Natural killer cell (primary cell): ENCODE measurements around the gene MCAT. TPM values are rescaled to one million over a fixed set of nuclear protein-coding genes. Genes with fewer than 3 reads are reported as not detected.
A peak's percentile ranks its signal among the peaks of the same experiment; 100 is the strongest.

ENCODE experiments used
- ATAC-seq, 3 donors: fragments of 150-1000 bp in 2 of 3; fragments of 200-7000 bp in 1 of 3; cut with Tn5 transposase; 1 replicate in 1 of 3; 2 replicates in 2 of 3; pipeline ENCODE4 v1.10.0; 2021; ENCODE audit warnings: mild to moderate bottlenecking in 2 of 3, moderate library complexity in 2 of 3
- DNase-seq, 2 donors: peaks; one replicate each; pipeline versions ENCODE4 v3.0.0 to v3.0.0-alpha.2; 2013 to 2021; ENCODE audit warnings: mixed read lengths in 1 of 2
- H3K27ac ChIP-seq: one replicate; pipeline ENCODE4 v1.5.1; 2013; ENCODE audit warnings: mild to moderate bottlenecking, low read length
- H3K27me3 ChIP-seq: one replicate; pipeline ENCODE4 v1.6.1; 2013; ENCODE audit warnings: low read length; ENCODE audit not compliant: control insufficient read depth, insufficient read depth
- H3K36me3 ChIP-seq: one replicate; pipeline ENCODE4 v1.6.1; 2013; ENCODE audit warnings: low read length; ENCODE audit not compliant: control insufficient read depth, insufficient read depth
- H3K4me1 ChIP-seq: one replicate; pipeline ENCODE4 v1.6.1; 2013; ENCODE audit warnings: low read length; ENCODE audit not compliant: control insufficient read depth, insufficient read depth
- H3K4me3 ChIP-seq: one replicate; pipeline ENCODE4 v1.5.1; 2013; ENCODE audit warnings: low read length
- H3K9me3 ChIP-seq: one replicate; pipeline ENCODE4 v1.6.1; 2013; ENCODE audit warnings: low read length; ENCODE audit not compliant: control insufficient read depth, insufficient read depth
- H3K27ac Mint-ChIP-seq, 2 donors: one replicate each; pipeline ENCODE4 v1.8.0; 2022; ENCODE audit warnings: mild to moderate bottlenecking in 2 of 2, mixed read lengths in 2 of 2, moderate library complexity in 1 of 2
- H3K27me3 Mint-ChIP-seq, 2 donors: one replicate each; pipeline ENCODE4 v1.8.0; 2022; ENCODE audit warnings: low read depth in 2 of 2, mixed read lengths in 2 of 2
- H3K36me3 Mint-ChIP-seq: one replicate; pipeline ENCODE4 v1.8.0; 2022; ENCODE audit warnings: mixed read lengths
- H3K4me1 Mint-ChIP-seq, 2 donors: one replicate each; pipeline ENCODE4 v1.8.0; 2022; ENCODE audit warnings: mixed read lengths in 2 of 2
- H3K4me3 Mint-ChIP-seq: one replicate; pipeline ENCODE4 v1.8.0; 2022; ENCODE audit warnings: mild to moderate bottlenecking, moderate library complexity, mixed read lengths
- H3K9me3 Mint-ChIP-seq, 2 donors: one replicate each; pipeline ENCODE4 v1.8.0; 2022; ENCODE audit warnings: mixed read lengths in 2 of 2
- CTCF ChIP-seq: fragments of 200-600 bp; IDR thresholded peaks from one replicate; pipeline ENCODE4 v1.8.0; 2022; ENCODE audit warnings: antibody characterized with exemption
- WGBS: methylation state at CpG from one replicate; pipeline ENCODE4 v1.1.7; 2013; ENCODE audit warnings: missing lambda C conversion rate; ENCODE audit not compliant: insufficient coverage; 5-methylcytosine and 5-hydroxymethylcytosine counted together
- intact Hi-C: fragments of 100-400 bp; cut with micrococcal nuclease; formaldehyde crosslinking; loops from one replicate; pipeline ENCODE4 v1.14.2; 2022
- total RNA-seq, 4 donors: library from RNA; stranded (reverse); fragments of 120-200 nt in 1 of 4; gene quantifications; one replicate each; pipeline versions ENCODE4 v1.2.3 to v1.2.4, GENCODE V29; 2013 to 2022

MCAT gene
- total RNA-seq, 3 donors from 2014 or later (not counting 1 experiment from before 2014, with no cell fraction given), result 6.5 to 12.4 (median 9.3) TPM

- H3K27me3 Mint-ChIP-seq, result no peaks in the 10 kb centered on the region
- Histone ChIP-seq H3K27ac (no peak overlapping the region), H3K27me3 (no peaks in the 10 kb centered on the region), H3K36me3 (peaks cover 9% of the 10 kb centered on the region), H3K9me3 (no peaks in the 10 kb centered on the region), H3K4me3 (no peak overlapping the region), H3K4me1 (peaks cover 13% of the 10 kb centered on the region)
- H3K4me1 Mint-ChIP-seq, result peaks cover 9 to 11% of the 10 kb centered on the region in 2 donors
- ATAC-seq (no peak), DNase-seq (no peak)
- no peak overlapping the region for H3K27ac Mint-ChIP-seq
- no peak for TF ChIP-seq CTCF
- H3K4me3 Mint-ChIP-seq, result peak overlapping the region; percentile 14
- WGBS, result 90% methylated on average over 13 of the region's 13 CpGs
- intact Hi-C loops, result no loop called here
- no peaks in the 10 kb centered on the region for H3K9me3 Mint-ChIP-seq
- no peaks in the 10 kb centered on the region for H3K36me3 Mint-ChIP-seq
Observed at GRCh38 chr22:43181321-43182076, 38.3 kb upstream of the MCAT start.

DNA sequence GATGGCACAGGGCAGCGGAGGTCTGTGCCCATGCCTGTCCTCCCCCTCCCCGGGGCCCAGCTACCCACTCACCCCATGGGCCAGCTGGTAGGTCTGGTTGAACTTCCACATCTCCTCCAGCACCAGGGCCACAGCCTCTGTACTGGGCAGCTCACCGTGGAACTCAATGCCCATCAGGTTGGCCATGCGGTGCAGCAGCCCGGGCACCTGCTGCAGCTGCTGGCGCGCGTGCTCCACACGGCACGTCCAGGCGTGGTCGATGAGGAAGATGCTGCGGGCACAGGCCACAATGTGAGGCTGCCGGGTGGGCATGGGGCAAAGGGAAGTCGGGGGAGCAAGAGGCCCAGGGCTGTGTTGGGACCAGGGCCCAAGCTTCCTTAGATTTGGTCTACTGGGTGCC is 37.5 kb upstream of the MCAT start:
- no peak for TF ChIP-seq CTCF
- DNase-seq, result no peak
- Histone ChIP-seq H3K27me3 (no peaks in the 10 kb centered on the region), H3K4me1 (peaks cover 5% of the 10 kb centered on the region), H3K9me3 (no peaks in the 10 kb centered on the region), H3K4me3 (no peak overlapping the region), H3K27ac (no peak overlapping the region), H3K36me3 (peaks cover 9% of the 10 kb centered on the region)
- intact Hi-C loops, result no loop called here
- H3K4me3 Mint-ChIP-seq, result no peak overlapping the region
- no peaks in the 10 kb centered on the region for H3K27me3 Mint-ChIP-seq
- H3K27ac Mint-ChIP-seq, result no peak overlapping the region
- no peaks in the 10 kb centered on the region for H3K36me3 Mint-ChIP-seq
- peaks cover 11 to 13% of the 10 kb centered on the region in 2 donors for H3K4me1 Mint-ChIP-seq
- 94% methylated on average over 15 of the region's 15 CpGs for WGBS
- no peaks in the 10 kb centered on the region for H3K9me3 Mint-ChIP-seq
- ATAC-seq, result no peak

DNA sequence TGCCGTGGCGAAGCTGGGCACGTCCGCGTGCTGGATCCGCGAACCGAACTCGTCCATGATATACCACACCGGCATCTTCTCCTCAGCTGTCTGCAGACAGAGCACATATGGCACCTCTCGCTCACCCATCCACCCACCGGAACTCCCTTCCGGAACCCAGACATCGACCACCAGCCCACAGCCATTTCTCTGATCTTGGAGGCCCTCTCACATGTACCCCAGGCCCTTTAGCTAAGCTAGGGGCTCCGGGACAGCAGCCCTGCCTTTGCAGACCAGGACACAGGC is 36.7 kb upstream of the MCAT start:
- H3K9me3 Mint-ChIP-seq, result no peaks in the 10 kb centered on the region

More for the DNA sequence above, 36.7 kb upstream of the MCAT start:
- no peaks in the 10 kb centered on the region for H3K36me3 Mint-ChIP-seq
- no peaks in the 10 kb centered on the region for H3K27me3 ChIP-seq
- WGBS, result 98% methylated on average over 15 of the region's 15 CpGs
- peaks cover 9% of the 10 kb centered on the region for H3K36me3 ChIP-seq
- DNase-seq (no peak), ATAC-seq (no peak)
- H3K4me1 Mint-ChIP-seq, result peaks cover 11 to 13% of the 10 kb centered on the region in 2 donors
- H3K4me3 Mint-ChIP-seq, result no peak overlapping the region
- H3K27ac Mint-ChIP-seq, result no peak overlapping the region
- H3K9me3 ChIP-seq, result no peaks in the 10 kb centered on the region
- intact Hi-C loops, result no loop called here
- no peaks in the 10 kb centered on the region for H3K4me1 ChIP-seq
- H3K27me3 Mint-ChIP-seq, result no peaks in the 10 kb centered on the region
- no peak for TF ChIP-seq CTCF
- H3K27ac ChIP-seq, result no peak overlapping the region
- H3K4me3 ChIP-seq, result no peak overlapping the region
